DLD1 (cell line): ENCODE results near the gene PLXNB1.

ENCODE experiments used
- in situ Hi-C: cut with HindIII; loops from 2 replicates; pipeline ENCODE4 v1.10.0; 2017; ENCODE audit warnings: low sequenced_read_pairs

The PLXNB1 gene

GRCh38 chr3:48429960-48430707 lies at the start of gene PLXNB1:
TSS of gene PLXNB1 (minus strand) at chr3:48430086. CDS start at chr3:48424611, 5,475 bp downstream.
- in situ Hi-C loops: no loop called here

- in situ Hi-C loops: no loop called here
Observed at GRCh38 chr3:48478626-48479555, 49.0 kb upstream of the PLXNB1 start.

GRCh38 chr3:48477959-48478520 lies 48.2 kb upstream of the PLXNB1 start:
- in situ Hi-C loops: no loop called here

GRCh38 chr3:48476426-48477053 lies 46.7 kb upstream of the PLXNB1 start:
- in situ Hi-C loops: no loop called here

- in situ Hi-C loops: no loop called here
Observed at GRCh38 chr3:48475188-48475587, 45.3 kb upstream of the PLXNB1 start.

- in situ Hi-C loops: loop anchor here (5.0 kb wide), 1 partner anchor 83 kb away; the partner anchor contains the start of gene PFKFB4
Observed at GRCh38 chr3:48474619-48475018, 44.7 kb upstream of the PLXNB1 start.

GRCh38 chr3:48474031-48474430 lies 44.1 kb upstream of the PLXNB1 start:
- in situ Hi-C loops: loop anchor here (5.0 kb wide), 1 partner anchor 83 kb away; the partner anchor contains the start of gene PFKFB4

GRCh38 chr3:48473617-48473952 lies 43.7 kb upstream of the PLXNB1 start:
- in situ Hi-C loops: loop anchor here (5.0 kb wide), 1 partner anchor 84 kb away; the partner anchor contains the start of gene PFKFB4

- in situ Hi-C loops: loop anchor here (5.0 kb wide), 1 partner anchor 84 kb away; the partner anchor contains the start of gene PFKFB4
Observed at GRCh38 chr3:48472923-48473616, 43.2 kb upstream of the PLXNB1 start.

GRCh38 chr3:48472673-48472922 lies 42.7 kb upstream of the PLXNB1 start:
- in situ Hi-C loops: loop anchor here (5.0 kb wide), 1 partner anchor 85 kb away; the partner anchor contains the start of gene PFKFB4

GRCh38 chr3:48470286-48470685 lies 40.4 kb upstream of the PLXNB1 start:
- in situ Hi-C loops: loop anchor here (5.0 kb wide), 1 partner anchor 87 kb away; the partner anchor contains the start of gene PFKFB4

GRCh38 chr3:48469046-48469915 lies 39.4 kb upstream of the PLXNB1 start:
- in situ Hi-C loops: no loop called here

GRCh38 chr3:48468329-48468731 lies 38.4 kb upstream of the PLXNB1 start:
- in situ Hi-C loops: no loop called here

GRCh38 chr3:48467473-48468267 lies 37.8 kb upstream of the PLXNB1 start:
- in situ Hi-C loops: no loop called here

GRCh38 chr3:48467110-48467454 lies 37.2 kb upstream of the PLXNB1 start:
- in situ Hi-C loops: no loop called here

GRCh38 chr3:48466386-48467109 lies 36.7 kb upstream of the PLXNB1 start:
- in situ Hi-C loops: no loop called here

- in situ Hi-C loops: no loop called here
Observed at GRCh38 chr3:48465531-48466378, 35.9 kb upstream of the PLXNB1 start.
